Upper lobe of left lung (tissue), 4 donors: ENCODE data around the gene TMEM232.

Experiments used
- CTCF ChIP-seq, 6 experiments: fragments of 450-650 bp in 4 of 6; fragments of 200-600 bp in 2 of 6; sonication (generic) in 2 of 6; IDR thresholded peaks; one replicate each; pipeline ENCODE4 v1.5.1; 2016 to 2019; ENCODE audit warnings: antibody characterized with exemption in 6 of 6
- EP300 ChIP-seq, 4 donors: sonication (generic); formaldehyde crosslinking; IDR thresholded peaks; one replicate each; pipeline ENCODE4 v1.5.1; 2017; ENCODE audit warnings: antibody characterized with exemption in 4 of 4, control low read depth in 2 of 4
- POLR2A ChIP-seq, 4 donors: fragments of 450-650 bp; IDR thresholded peaks; one replicate each; pipeline ENCODE4 v1.5.1; 2016 to 2017; ENCODE audit warnings: antibody characterized with exemption in 4 of 4, mild to moderate bottlenecking in 2 of 4

DNA sequence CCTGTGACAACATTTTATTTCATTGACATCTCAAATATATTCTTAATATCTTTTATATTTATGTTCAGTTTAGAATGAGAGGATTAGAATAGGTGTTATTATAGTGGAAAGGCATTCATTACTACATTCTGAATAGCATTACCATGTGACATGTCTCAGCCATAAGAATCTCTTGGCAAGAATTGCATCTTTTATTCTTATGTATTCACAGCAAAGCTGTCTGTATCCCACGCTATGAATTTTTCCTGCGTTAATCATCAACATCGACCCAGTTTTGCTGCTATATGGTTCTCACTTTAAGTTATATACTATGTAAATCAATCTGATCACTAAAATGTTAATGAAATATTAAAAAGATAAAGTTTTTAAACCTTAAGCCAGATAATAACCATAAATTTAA lies 248.6 kb downstream of the TMEM232 start:
- TF ChIP-seq POLR2A (IDR thresholded peaks at IDR 0.05), result no peak
- TF ChIP-seq EP300 (IDR thresholded peaks at IDR 0.05), result no peak
- TF ChIP-seq CTCF (IDR thresholded peaks at IDR 0.05), result no peak
